PC-3 (cell line): ENCODE results near the gene MUC20. TPM values are rescaled to one million over a fixed set of nuclear protein-coding genes. Genes with fewer than 3 reads are reported as not detected.

Experiments
- ATAC-seq: fragments of 200-7000 bp; cut with Tn5 transposase; 2 replicates; pipeline ENCODE4 v1.9.1; 2020; ENCODE audit warnings: mild to moderate bottlenecking, moderate library complexity
- BruUV-seq: library from RNA; stranded (reverse); fragments of 400-500 nt; replicated peaks from 2 replicates; lab custom pipeline; 2021; lab: Mats Ljungman, UMichigan
- CTCF ChIA-PET: fragments of 300-600 bp; sonication (Branson Sonifier 250); formaldehyde crosslinking; loops from one replicate; lab custom pipeline; 2022; ENCODE audit warnings: antibody characterized with exemption; lab: Charles Lee
- POLR2A ChIA-PET: fragments of 300-600 bp; sonication (Branson Sonifier 250); formaldehyde crosslinking; loops from one replicate; lab custom pipeline; 2022; ENCODE audit warnings: antibody characterized with exemption; ENCODE audit not compliant: unreplicated experiment; lab: Charles Lee
- DNase-seq: peaks from one replicate; pipeline ENCODE4 v3.0.0-alpha.2; 2015
- H2AFZ ChIP-seq: fragments of 300-600 bp; sonication (generic); 2 replicates; pipeline ENCODE4 v1.6.0; 2016; ENCODE audit warnings: antibody characterized with exemption, low read length
- H3F3A ChIP-seq: fragments of 300-600 bp; sonication (generic); one replicate; pipeline ENCODE4 v1.6.0; 2017; ENCODE audit warnings: antibody characterized with exemption, low read length, control low read depth, mild to moderate bottlenecking; ENCODE audit not compliant: unreplicated experiment
- H3K27ac ChIP-seq: fragments of 300-600 bp; sonication (generic); 2 replicates; pipeline ENCODE4 v1.5.1; 2016; ENCODE audit warnings: mild to moderate bottlenecking, low read length
- H3K27me3 ChIP-seq: fragments of 300-600 bp; sonication (generic); 2 replicates; pipeline ENCODE4 v1.6.1; 2016; ENCODE audit warnings: low read length, mixed read lengths
- H3K36me3 ChIP-seq: fragments of 300-600 bp; sonication (generic); 2 replicates; pipeline ENCODE4 v1.6.1; 2016; ENCODE audit warnings: low read depth, mixed run types, low read length, mixed read lengths
- H3K4me1 ChIP-seq: fragments of 300-600 bp; sonication (generic); 2 replicates; pipeline ENCODE4 v1.5.1; 2016; ENCODE audit warnings: low read length; ENCODE audit not compliant: insufficient read depth
- H3K4me2 ChIP-seq: fragments of 300-600 bp; sonication (generic); 2 replicates; pipeline ENCODE4 v1.6.0; 2016; ENCODE audit warnings: low read length
- H3K4me3 ChIP-seq: fragments of 300-600 bp; sonication (generic); 2 replicates; pipeline ENCODE4 v1.5.1; 2016; ENCODE audit warnings: mild to moderate bottlenecking, low read length, mixed read lengths
- H3K79me2 ChIP-seq: fragments of 300-600 bp; sonication (generic); 2 replicates; pipeline ENCODE4 v1.6.1; 2017; ENCODE audit warnings: low read length, mixed read lengths
- H3K9ac ChIP-seq: fragments of 300-600 bp; sonication (generic); 2 replicates; pipeline ENCODE4 v1.6.0; 2016; ENCODE audit warnings: mild to moderate bottlenecking, low read length
- H3K9me2 ChIP-seq: fragments of 300-600 bp; sonication (generic); replicated peaks from 2 replicates; pipeline ENCODE4 v1.6.1; 2016; ENCODE audit warnings: mixed run types, low read length, mixed read lengths
- H3K9me3 ChIP-seq: fragments of 300-600 bp; sonication (generic); 2 replicates; pipeline ENCODE4 v1.6.1; 2016; ENCODE audit warnings: low read length, mixed read lengths
- H4K20me1 ChIP-seq: fragments of 300-600 bp; sonication (generic); 2 replicates; pipeline ENCODE4 v1.6.1; 2016; ENCODE audit warnings: low read length, mixed read lengths
- EZH2 ChIP-seq: fragments of 300-600 bp; sonication (generic); IDR thresholded peaks from one replicate; pipeline ENCODE4 v1.6.1; 2017; ENCODE audit warnings: antibody characterized with exemption, mild to moderate bottlenecking, low read length; ENCODE audit not compliant: unreplicated experiment
- EZH2phosphoT487 ChIP-seq: fragments of 300-600 bp; sonication (generic); IDR thresholded peaks from 2 replicates; pipeline ENCODE4 v1.6.1; 2018; ENCODE audit warnings: mild to moderate bottlenecking, antibody characterized with exemption, low read length, borderline replicate concordance
- intact Hi-C: fragments of 100-400 bp; cut with micrococcal nuclease; formaldehyde crosslinking; loops from 2 replicates; pipeline ENCODE4 v1.9.0; 2023
- total RNA-seq: library from RNA; depleted of rRNA; stranded (reverse); fragments of >200 nt; gene quantifications from 2 replicates; pipeline ENCODE4 v1.2.3, GENCODE V29; 2014
- TF ChIP-seq, protein P1 (sequence below): fragments of 300-600 bp; sonication (generic); conservative IDR thresholded peaks from 2 replicates; pipeline ENCODE4 v1.5.1; 2017; ENCODE audit warnings: antibody characterized with exemption, low read depth, mild to moderate bottlenecking, low read length

Gene MUC20
- total RNA-seq, 1 experiment from 2014 or later = 0.69 TPM

DNA sequence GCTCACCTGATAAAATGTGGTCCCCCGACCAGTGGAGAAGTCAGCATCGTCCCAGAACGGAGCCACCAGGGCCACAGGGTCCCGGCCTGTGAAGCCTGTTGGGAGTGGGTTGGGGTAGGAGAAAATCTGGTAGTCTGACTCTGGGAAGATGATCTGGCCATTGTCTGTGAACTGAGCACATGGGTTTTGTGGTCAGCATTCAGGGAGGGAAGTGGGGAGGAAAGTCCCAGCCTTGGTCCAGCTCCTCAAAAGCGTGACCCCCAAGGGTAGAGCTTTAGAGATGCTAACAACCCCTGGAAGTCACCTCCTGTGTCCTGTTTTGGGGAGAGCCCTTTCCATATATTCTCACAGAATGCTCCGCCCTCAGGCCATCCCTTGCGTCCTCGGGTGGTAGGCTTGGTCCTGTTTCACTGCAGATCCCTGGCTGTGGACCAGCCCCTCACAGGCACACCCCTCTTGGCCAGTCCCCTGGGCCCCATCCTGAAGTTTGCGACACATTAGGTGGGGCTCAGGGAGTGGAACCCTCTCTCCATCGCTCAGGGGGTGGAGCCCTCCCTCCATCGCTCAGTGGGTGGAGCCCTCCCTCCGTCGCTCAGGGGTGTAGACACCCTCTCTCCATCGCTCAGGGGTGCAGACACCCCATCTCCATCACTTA is 51.0 kb downstream of the MUC20 start:
- DNase-seq = no peak
- no peak overlapping the region for H3K9ac ChIP-seq
- ChIA-PET POLR2A (no interaction called here), CTCF (no interaction called here)
- no peak overlapping the region for H3K27ac ChIP-seq
- H3K4me1 ChIP-seq = no peaks in the 10 kb centered on the region
- H3K4me3 ChIP-seq = no peak overlapping the region
- no peak for TF ChIP-seq EZH2
- no peak for TF ChIP-seq EZH2phosphoT487
- TF ChIP-seq, protein P1, sequence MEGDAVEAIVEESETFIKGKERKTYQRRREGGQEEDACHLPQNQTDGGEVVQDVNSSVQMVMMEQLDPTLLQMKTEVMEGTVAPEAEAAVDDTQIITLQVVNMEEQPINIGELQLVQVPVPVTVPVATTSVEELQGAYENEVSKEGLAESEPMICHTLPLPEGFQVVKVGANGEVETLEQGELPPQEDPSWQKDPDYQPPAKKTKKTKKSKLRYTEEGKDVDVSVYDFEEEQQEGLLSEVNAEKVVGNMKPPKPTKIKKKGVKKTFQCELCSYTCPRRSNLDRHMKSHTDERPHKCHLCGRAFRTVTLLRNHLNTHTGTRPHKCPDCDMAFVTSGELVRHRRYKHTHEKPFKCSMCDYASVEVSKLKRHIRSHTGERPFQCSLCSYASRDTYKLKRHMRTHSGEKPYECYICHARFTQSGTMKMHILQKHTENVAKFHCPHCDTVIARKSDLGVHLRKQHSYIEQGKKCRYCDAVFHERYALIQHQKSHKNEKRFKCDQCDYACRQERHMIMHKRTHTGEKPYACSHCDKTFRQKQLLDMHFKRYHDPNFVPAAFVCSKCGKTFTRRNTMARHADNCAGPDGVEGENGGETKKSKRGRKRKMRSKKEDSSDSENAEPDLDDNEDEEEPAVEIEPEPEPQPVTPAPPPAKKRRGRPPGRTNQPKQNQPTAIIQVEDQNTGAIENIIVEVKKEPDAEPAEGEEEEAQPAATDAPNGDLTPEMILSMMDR = no peak
- no peaks in the 10 kb centered on the region for H3K36me3 ChIP-seq
- H3F3A ChIP-seq = no peaks in the 10 kb centered on the region
- H4K20me1 ChIP-seq = no peaks in the 10 kb centered on the region
- ATAC-seq = no peak
- no peaks in the 10 kb centered on the region for H3K9me2 ChIP-seq
- H3K79me2 ChIP-seq = no peaks in the 10 kb centered on the region
- H3K27me3 ChIP-seq = no peaks in the 10 kb centered on the region
- no peak overlapping the region for H3K4me2 ChIP-seq
- H3K9me3 ChIP-seq = no peaks in the 10 kb centered on the region
- BruUV-seq = no TSS peak
- H2AFZ ChIP-seq = no peak overlapping the region
- intact Hi-C loops = no loop called here

GRCh38 chr3:195773956-195774537 is 53.3 kb downstream of the MUC20 start:
- Histone ChIP-seq H3K27me3 (no peaks in the 10 kb centered on the region), H3K9ac (no peak overlapping the region), H3K4me2 (no peak overlapping the region), H3K9me3 (no peaks in the 10 kb centered on the region), H3K4me3 (no peak overlapping the region), H3K9me2 (no peaks in the 10 kb centered on the region), H3K27ac (no peak overlapping the region), H3K79me2 (no peaks in the 10 kb centered on the region), H4K20me1 (no peaks in the 10 kb centered on the region), H2AFZ (no peak overlapping the region), H3F3A (no peaks in the 10 kb centered on the region), H3K4me1 (no peaks in the 10 kb centered on the region), H3K36me3 (no peaks in the 10 kb centered on the region)
- TF ChIP-seq EZH2phosphoT487 (no peak), EZH2 (no peak)
- TF ChIP-seq, protein P1 = no peak
- no TSS peak for BruUV-seq
- intact Hi-C loops = no loop called here
- POLR2A ChIA-PET = no interaction called here
- CTCF ChIA-PET = no interaction called here
- no peak for ATAC-seq
- no peak for DNase-seq

DNA sequence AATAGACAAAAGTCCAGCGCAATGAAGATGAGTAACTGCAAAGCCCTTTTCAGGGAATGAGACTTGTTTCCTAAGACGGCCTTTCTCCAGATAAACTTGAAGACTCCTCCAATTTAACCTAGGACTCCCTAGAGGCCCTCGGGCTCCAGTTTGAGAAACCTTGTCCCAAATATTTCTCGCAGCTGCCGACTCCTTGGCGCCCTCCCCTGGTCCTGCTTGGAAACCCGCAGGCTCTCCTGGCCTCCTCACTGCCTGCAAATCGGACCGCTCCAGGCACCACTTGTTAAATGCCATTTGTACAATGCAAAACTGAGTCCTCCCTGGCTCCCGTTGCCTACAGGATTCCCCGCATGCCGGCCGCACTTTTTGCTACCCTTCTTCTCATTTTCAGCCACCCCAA is 54.1 kb downstream of the MUC20 start:
- CTCF ChIA-PET = interaction anchor here (0.6 kb wide), 1 partner anchor 76 kb away, joined by 3 read pairs; no protein-coding TSS in a partner anchor
- Histone ChIP-seq H3K4me3 (no peak overlapping the region), H3K9me3 (no peaks in the 10 kb centered on the region), H3K9me2 (no peaks in the 10 kb centered on the region), H4K20me1 (no peaks in the 10 kb centered on the region), H3K4me2 (no peak overlapping the region), H3K4me1 (no peaks in the 10 kb centered on the region), H3K79me2 (no peaks in the 10 kb centered on the region), H3K27me3 (no peaks in the 10 kb centered on the region), H3K36me3 (no peaks in the 10 kb centered on the region), H3K27ac (no peak overlapping the region), H2AFZ (no peak overlapping the region), H3K9ac (no peak overlapping the region), H3F3A (no peaks in the 10 kb centered on the region)
- intact Hi-C loops = no loop called here
- DNase-seq = peak; percentile 59
- TF ChIP-seq, protein P1 = peak; percentile 70
- TF ChIP-seq EZH2 (no peak), EZH2phosphoT487 (no peak)
- POLR2A ChIA-PET = no interaction called here
- no TSS peak for BruUV-seq
- peak; percentile 67 for ATAC-seq
